HCT116 (cell line): ENCODE results near the gene MAP4K4.

Experiments used
- EZH2phosphoT487 ChIP-seq: fragments of 200-600 bp; IDR thresholded peaks from 2 replicates; pipeline ENCODE4 v1.6.1; 2018; ENCODE audit warnings: antibody characterized with exemption, borderline replicate concordance
- POLR2A ChIP-seq: IDR thresholded peaks from 2 replicates; pipeline ENCODE4 v1.7.0; 2011; ENCODE audit warnings: borderline replicate concordance; ENCODE audit not compliant: insufficient read depth, insufficient read length; ENCODE audit errors: extremely low read depth
- POLR2AphosphoS5 ChIP-seq: IDR thresholded peaks from 2 replicates; pipeline ENCODE4 v1.6.1; 2011; ENCODE audit warnings: mild to moderate bottlenecking, low read depth, low read length, moderate library complexity
- TF ChIP-seq, protein P1 (sequence below), 3 experiments: fragments of 200-600 bp in 1 of 3; sonication (generic) in 1 of 3; IDR thresholded peaks in 2 of 3; conservative IDR thresholded peaks in 1 of 3; 2 replicates each; pipeline ENCODE4 v1.5.1; 2012 to 2017; ENCODE audit warnings: low read depth in 2 of 3, low read length in 2 of 3, antibody characterized with exemption in 1 of 3, borderline replicate concordance in 1 of 3, control low read depth in 1 of 3, mild to moderate bottlenecking in 1 of 3, mixed read lengths in 1 of 3, mixed run types in 1 of 3, moderate library complexity in 1 of 3; ENCODE audit not compliant: insufficient read depth in 1 of 3

DNA sequence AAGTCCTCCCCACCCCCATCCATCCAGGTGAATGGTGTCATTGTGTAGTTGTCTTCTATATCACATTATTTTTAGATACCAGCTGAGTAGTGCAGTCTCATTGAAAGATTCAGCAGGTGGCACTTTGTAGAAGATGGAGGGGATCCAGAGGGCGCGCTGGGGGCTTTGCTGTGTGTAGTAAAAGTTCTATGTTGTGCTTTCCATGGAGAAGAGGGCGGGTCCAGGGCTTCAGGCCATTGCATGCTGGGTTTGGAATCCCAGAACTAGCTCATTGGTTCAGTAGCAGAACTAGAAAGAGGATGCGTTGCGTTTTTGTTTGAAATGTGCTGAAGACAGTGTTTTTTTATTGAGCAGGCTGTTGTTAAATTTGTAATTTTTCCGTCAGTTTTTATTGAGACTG lies 120.0 kb downstream of the MAP4K4 start:
- TF ChIP-seq POLR2AphosphoS5, result no peak
- no peak for TF ChIP-seq EZH2phosphoT487
- TF ChIP-seq, protein P1, sequence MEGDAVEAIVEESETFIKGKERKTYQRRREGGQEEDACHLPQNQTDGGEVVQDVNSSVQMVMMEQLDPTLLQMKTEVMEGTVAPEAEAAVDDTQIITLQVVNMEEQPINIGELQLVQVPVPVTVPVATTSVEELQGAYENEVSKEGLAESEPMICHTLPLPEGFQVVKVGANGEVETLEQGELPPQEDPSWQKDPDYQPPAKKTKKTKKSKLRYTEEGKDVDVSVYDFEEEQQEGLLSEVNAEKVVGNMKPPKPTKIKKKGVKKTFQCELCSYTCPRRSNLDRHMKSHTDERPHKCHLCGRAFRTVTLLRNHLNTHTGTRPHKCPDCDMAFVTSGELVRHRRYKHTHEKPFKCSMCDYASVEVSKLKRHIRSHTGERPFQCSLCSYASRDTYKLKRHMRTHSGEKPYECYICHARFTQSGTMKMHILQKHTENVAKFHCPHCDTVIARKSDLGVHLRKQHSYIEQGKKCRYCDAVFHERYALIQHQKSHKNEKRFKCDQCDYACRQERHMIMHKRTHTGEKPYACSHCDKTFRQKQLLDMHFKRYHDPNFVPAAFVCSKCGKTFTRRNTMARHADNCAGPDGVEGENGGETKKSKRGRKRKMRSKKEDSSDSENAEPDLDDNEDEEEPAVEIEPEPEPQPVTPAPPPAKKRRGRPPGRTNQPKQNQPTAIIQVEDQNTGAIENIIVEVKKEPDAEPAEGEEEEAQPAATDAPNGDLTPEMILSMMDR (IDR thresholded peaks at IDR 0.05 in 2 of 3, conservative IDR thresholded peaks at IDR 0.05 in 1 of 3; ENCODE audit: borderline replicate concordance in 1 of 3, insufficient read depth in 1 of 3, low read depth in 2 of 3, low read length in 2 of 3), result no peak
- TF ChIP-seq POLR2A, result no peak
